Neural progenitor cell (in vitro differentiated cells): ENCODE data around the gene PTGDR2.

ENCODE experiments used
- CTCF ChIP-seq: fragments of 200-600 bp; sonication (generic); IDR thresholded peaks from 2 replicates; pipeline ENCODE4 v1.5.1; 2017; ENCODE audit warnings: antibody characterized with exemption, mild to moderate bottlenecking
- EZH2phosphoT487 ChIP-seq: fragments of 200-600 bp; sonication (generic); IDR thresholded peaks from 2 replicates; pipeline ENCODE4 v1.6.1; 2017; ENCODE audit warnings: antibody characterized with exemption

GRCh38 chr11:60825118-60825517 is 30.6 kb downstream of the PTGDR2 start:
- TF ChIP-seq CTCF = no peak
- TF ChIP-seq EZH2phosphoT487 = no peak
